ENCODE measurements around the gene DCTN5. TPM values are rescaled to one million over a fixed set of nuclear protein-coding genes. Genes with fewer than 3 reads are reported as not detected.
"Not testable (repeated sequence)": the region's sequence is repeated elsewhere in the genome, so short reads cannot be mapped to it uniquely, and the experiment has no call there.

Gene DCTN5
- total RNA-seq, 3 donors from 2014 or later, result 57.3 to 73.9 (median 67.7) TPM

DNA sequence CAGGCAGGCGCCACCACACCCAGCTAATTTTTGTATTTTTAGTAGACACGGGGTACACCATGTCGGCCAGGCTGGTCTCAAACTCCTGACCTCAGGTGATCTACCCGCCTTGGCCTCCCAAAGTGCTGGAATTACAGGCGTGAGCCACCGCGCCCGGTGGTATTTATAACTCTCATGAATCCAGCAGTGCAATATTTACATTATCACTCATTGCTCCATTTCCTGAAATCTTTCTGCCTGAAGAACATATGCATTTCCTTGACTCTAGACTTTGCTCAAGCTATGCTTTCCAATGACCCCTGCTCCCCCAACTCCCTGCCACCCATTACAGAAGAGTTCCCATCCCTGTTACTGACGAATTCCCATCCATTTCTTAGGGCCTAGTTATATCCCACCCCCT is 25.5 kb upstream of the DCTN5 start:
- H3K36me3 ChIP-seq (ENCODE audit: low read depth), result no peaks in the 10 kb centered on the region

DNA sequence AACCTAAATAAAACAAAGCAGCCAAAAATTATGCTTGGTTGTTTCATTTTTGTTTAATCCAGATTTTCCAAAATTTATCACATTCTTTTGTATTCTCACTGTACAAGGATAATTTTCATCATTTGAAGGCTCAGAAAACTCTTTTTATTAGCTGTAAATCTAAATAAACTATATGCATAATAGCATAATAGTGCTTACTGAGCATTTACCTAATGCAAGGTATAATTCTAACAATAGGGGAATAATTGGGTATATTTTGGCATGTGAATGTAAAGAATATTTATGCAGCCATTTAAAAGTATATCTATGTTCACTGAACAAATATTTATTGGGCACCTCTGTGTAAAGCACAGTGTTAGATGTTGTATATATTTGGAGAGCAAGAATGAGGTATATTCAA is 17.2 kb upstream of the DCTN5 start:
- Histone ChIP-seq H3K9me3 (no peaks in the 10 kb centered on the region), H3K4me1 (ENCODE audit: low read depth) (no peaks in the 10 kb centered on the region), H3K4me3 (no peak overlapping the region), H3K36me3 (ENCODE audit: low read depth) (no peaks in the 10 kb centered on the region)
- TF ChIP-seq, protein P1, sequence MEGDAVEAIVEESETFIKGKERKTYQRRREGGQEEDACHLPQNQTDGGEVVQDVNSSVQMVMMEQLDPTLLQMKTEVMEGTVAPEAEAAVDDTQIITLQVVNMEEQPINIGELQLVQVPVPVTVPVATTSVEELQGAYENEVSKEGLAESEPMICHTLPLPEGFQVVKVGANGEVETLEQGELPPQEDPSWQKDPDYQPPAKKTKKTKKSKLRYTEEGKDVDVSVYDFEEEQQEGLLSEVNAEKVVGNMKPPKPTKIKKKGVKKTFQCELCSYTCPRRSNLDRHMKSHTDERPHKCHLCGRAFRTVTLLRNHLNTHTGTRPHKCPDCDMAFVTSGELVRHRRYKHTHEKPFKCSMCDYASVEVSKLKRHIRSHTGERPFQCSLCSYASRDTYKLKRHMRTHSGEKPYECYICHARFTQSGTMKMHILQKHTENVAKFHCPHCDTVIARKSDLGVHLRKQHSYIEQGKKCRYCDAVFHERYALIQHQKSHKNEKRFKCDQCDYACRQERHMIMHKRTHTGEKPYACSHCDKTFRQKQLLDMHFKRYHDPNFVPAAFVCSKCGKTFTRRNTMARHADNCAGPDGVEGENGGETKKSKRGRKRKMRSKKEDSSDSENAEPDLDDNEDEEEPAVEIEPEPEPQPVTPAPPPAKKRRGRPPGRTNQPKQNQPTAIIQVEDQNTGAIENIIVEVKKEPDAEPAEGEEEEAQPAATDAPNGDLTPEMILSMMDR (IDR thresholded peaks at IDR 0.05), result no peak
- ATAC-seq, result no peak
- no peak for DNase-seq
- intact Hi-C loops (cut with DNase I, micrococcal nuclease), result no loop called here

More for the DNA sequence above, 25.5 kb upstream of the DCTN5 start:
- DNase-seq (peak in 1 of 3 donors; percentile 28), ATAC-seq (peak; percentile 83)
- Histone ChIP-seq H3K4me3 (no peak overlapping the region), H3K4me1 (ENCODE audit: low read depth) (no peaks in the 10 kb centered on the region), H3K9me3 (no peaks in the 10 kb centered on the region)
- TF ChIP-seq, protein P1 (IDR thresholded peaks at IDR 0.05), result no peak
- intact Hi-C loops (cut with DNase I, micrococcal nuclease), result no loop called here

DNA sequence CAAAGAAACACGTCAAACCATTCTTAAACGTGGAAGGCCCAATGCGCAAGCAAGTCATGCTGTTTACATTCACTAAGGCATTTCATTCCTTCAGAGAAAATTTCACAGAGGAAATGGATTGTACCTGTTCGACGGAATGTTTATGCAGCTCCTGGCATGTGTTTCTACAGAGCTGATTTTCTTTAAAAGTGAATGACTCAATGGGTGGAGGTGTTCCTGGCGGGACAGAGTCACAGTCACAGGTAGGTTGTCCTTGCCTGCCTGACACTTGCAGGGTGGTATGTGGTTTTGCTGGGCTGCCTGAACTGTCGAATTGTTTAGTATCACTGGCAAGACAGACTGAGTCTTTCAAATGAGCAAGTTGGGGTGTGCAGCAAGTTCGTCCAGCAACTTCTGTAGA is 11.8 kb upstream of the DCTN5 start:
- H3K9me3 ChIP-seq, result no peaks in the 10 kb centered on the region
- H3K4me1 ChIP-seq (ENCODE audit: low read depth), result no peaks in the 10 kb centered on the region
- no peaks in the 10 kb centered on the region for H3K36me3 ChIP-seq (ENCODE audit: low read depth)
- TF ChIP-seq, protein P1 (IDR thresholded peaks at IDR 0.05), result no peak
- intact Hi-C loops (cut with DNase I, micrococcal nuclease), result no loop called here
- ATAC-seq (no peak), DNase-seq (no peak)
- no peak overlapping the region for H3K4me3 ChIP-seq

DNA sequence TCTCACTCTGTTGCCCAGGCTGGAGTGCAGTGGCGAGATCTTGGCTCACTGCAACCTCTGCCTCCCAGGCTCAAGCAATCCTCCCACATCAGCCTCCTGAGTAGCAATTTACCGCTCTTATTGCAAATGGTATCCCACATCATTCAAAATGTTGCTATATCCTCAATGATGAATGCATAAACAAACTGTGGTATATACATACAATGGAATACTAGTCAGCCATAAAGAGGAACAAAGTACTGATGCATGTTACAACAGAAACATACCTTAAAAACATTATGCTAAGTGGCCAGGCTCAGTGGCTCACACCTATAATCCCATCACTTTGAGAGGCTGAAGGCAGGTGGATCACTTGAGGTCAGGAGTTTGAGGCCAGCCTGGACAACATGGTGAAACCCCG is 9.4 kb upstream of the DCTN5 start:
- intact Hi-C loops (cut with DNase I, micrococcal nuclease), result not testable (repeated sequence)

DNA sequence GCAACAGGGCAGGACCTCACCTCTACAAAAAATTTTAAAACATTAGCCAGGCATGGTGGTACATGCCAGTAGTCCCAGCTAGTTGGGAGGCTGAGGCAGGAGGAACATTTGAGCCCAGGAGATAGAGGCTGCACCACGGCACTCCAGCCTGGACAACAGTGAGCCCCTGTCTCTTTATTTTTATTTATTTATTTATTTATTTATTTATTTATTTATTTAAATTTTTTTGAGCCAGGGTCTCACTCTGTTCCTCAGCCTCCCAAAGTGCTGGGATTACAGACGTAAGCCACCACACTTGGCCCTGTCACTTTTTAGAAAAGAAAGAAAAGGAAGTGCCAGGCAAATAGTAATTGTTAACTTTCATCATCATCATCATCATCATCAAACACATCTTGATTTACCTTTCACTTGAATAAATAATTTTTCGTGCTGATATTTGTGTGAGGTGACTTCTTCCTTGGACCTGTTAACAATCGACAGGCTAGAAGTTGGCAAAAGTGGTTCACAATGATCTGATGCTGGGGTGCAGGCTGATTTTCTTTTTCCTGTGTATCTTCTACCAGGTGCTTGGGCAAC is 6.7 kb upstream of the DCTN5 start:
- intact Hi-C loops (cut with DNase I, micrococcal nuclease), result no loop called here
- no peaks in the 10 kb centered on the region for H3K36me3 ChIP-seq (ENCODE audit: low read depth)
- no peak overlapping the region for H3K4me3 ChIP-seq
- H3K4me1 ChIP-seq (ENCODE audit: low read depth), result no peaks in the 10 kb centered on the region
- TF ChIP-seq, protein P1 (IDR thresholded peaks at IDR 0.05), result no peak
- H3K9me3 ChIP-seq, result no peaks in the 10 kb centered on the region
- no peak for ATAC-seq
- DNase-seq, result no peak

More for the DNA sequence above, 9.4 kb upstream of the DCTN5 start:
- H3K36me3 ChIP-seq (ENCODE audit: low read depth); ATAC-seq; H3K4me1 ChIP-seq (ENCODE audit: low read depth); DNase-seq; H3K9me3 ChIP-seq; H3K4me3 ChIP-seq: not testable (repeated sequence)

DNA sequence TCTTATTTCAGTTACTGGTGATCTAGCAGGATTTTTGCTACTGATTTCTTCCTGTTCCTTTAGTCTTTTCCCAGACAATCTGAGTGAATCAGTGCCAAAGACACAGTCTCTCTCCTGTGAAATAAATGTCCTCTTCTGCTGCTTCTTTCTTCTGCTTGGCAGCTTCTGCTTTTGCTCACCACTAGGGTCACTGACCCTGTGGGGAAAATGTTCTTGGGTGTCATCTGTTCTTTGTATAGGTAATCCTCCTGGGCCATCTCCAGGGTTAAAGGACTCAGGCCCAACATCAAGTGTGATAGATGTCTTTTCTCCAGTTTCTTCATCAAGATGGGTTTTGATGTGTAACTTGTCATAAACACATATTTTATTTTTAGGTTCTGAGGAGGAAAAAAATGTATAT is 5.3 kb upstream of the DCTN5 start:
- H3K9me3 ChIP-seq, result no peaks in the 10 kb centered on the region
- DNase-seq (no peak), ATAC-seq (no peak)
- peaks cover 4% of the 10 kb centered on the region for H3K4me1 ChIP-seq (ENCODE audit: low read depth)
- H3K36me3 ChIP-seq (ENCODE audit: low read depth), result no peaks in the 10 kb centered on the region
- TF ChIP-seq, protein P1 (IDR thresholded peaks at IDR 0.05), result no peak
- intact Hi-C loops (cut with DNase I, micrococcal nuclease), result no loop called here
- H3K4me3 ChIP-seq, result no peak overlapping the region

All from mucosa of descending colon (tissue), 3 donors.